HTERT RPE-1 (cell line): ENCODE results near the gene SLC44A5.
"Not testable (repeated sequence)": the region's sequence is repeated elsewhere in the genome, so short reads cannot be mapped to it uniquely, and the experiment has no call there.

Experiments
- in situ Hi-C: fragments of 300-500 bp; cut with MboI; formaldehyde crosslinking; loops from 4 replicates; pipeline ENCODE4 v1.14.3; 2020; ENCODE audit warnings: low sequenced_read_pairs

SLC44A5 gene

GRCh38 chr1:75293270-75293669 lies 317.6 kb downstream of the SLC44A5 start:
- in situ Hi-C loops: no loop called here

- in situ Hi-C loops: no loop called here
These were observed 318.9 kb downstream of the SLC44A5 start for GRCh38 chr1:75292013-75292412.

- in situ Hi-C loops: no loop called here
These were observed 334.5 kb downstream of the SLC44A5 start for GRCh38 chr1:75276385-75276784.

GRCh38 chr1:75275631-75276030 lies 335.3 kb downstream of the SLC44A5 start:
- in situ Hi-C loops: no loop called here

GRCh38 chr1:75274920-75275506 lies 335.9 kb downstream of the SLC44A5 start:
- in situ Hi-C loops: no loop called here

GRCh38 chr1:75273110-75273509 lies 337.8 kb downstream of the SLC44A5 start:
- in situ Hi-C loops: no loop called here

GRCh38 chr1:75265792-75266191 lies 345.1 kb downstream of the SLC44A5 start:
- in situ Hi-C loops: no loop called here

GRCh38 chr1:75264112-75264511 lies 346.8 kb downstream of the SLC44A5 start:
- in situ Hi-C loops: no loop called here

GRCh38 chr1:75263616-75264015 lies 347.3 kb downstream of the SLC44A5 start:
- in situ Hi-C loops: not testable (repeated sequence)

GRCh38 chr1:75261946-75262345 lies 349.0 kb downstream of the SLC44A5 start:
- in situ Hi-C loops: not testable (repeated sequence)

GRCh38 chr1:75258351-75258750 lies 352.6 kb downstream of the SLC44A5 start:
- in situ Hi-C loops: no loop called here

GRCh38 chr1:75257424-75257823 lies 353.5 kb downstream of the SLC44A5 start:
- in situ Hi-C loops: no loop called here

GRCh38 chr1:75250114-75250513 lies 360.8 kb downstream of the SLC44A5 start:
- in situ Hi-C loops: not testable (repeated sequence)

- in situ Hi-C loops: no loop called here
These were observed 365.7 kb downstream of the SLC44A5 start for GRCh38 chr1:75245239-75245638.

- in situ Hi-C loops: no loop called here
These were observed 367.8 kb downstream of the SLC44A5 start for GRCh38 chr1:75243124-75243523.

GRCh38 chr1:75237316-75237715 lies 373.6 kb downstream of the SLC44A5 start:
- in situ Hi-C loops: no loop called here

GRCh38 chr1:75234562-75234961 lies 376.4 kb downstream of the SLC44A5 start:
- in situ Hi-C loops: no loop called here

- in situ Hi-C loops: no loop called here
These were observed 377.5 kb downstream of the SLC44A5 start for GRCh38 chr1:75233302-75233929.

GRCh38 chr1:75220072-75220471 lies 390.8 kb downstream of the SLC44A5 start:
- in situ Hi-C loops: no loop called here

- in situ Hi-C loops: no loop called here
These were observed 396.9 kb downstream of the SLC44A5 start for GRCh38 chr1:75214017-75214416.

- in situ Hi-C loops: no loop called here
These were observed 399.3 kb downstream of the SLC44A5 start for GRCh38 chr1:75211648-75212047.

- in situ Hi-C loops: no loop called here
These were observed 402.1 kb downstream of the SLC44A5 start for GRCh38 chr1:75208862-75209261.
